WTC11 (cell line): ENCODE data around the gene ALOX15. TPM values are rescaled to one million over a fixed set of nuclear protein-coding genes. Genes with fewer than 3 reads are reported as not detected.

Experiments used
- ATAC-seq: fragments of 200-7000 bp; cut with Tn5 transposase; 2 replicates; pipeline ENCODE4 v1.10.0; 2021; ENCODE audit warnings: mild to moderate bottlenecking, moderate library complexity
- CTCF ChIA-PET: fragments of 300-600 bp; sonication (Branson Sonifier 250); formaldehyde crosslinking; loops from one replicate; lab custom pipeline; 2021; ENCODE audit warnings: antibody characterized with exemption; lab: Charles Lee
- POLR2A ChIA-PET: fragments of 350-600 bp; sonication (Branson Sonifier 250); formaldehyde crosslinking; loops from one replicate; lab custom pipeline; 2021; ENCODE audit warnings: antibody characterized with exemption; lab: Charles Lee
- DNase-seq: peaks from one replicate; pipeline ENCODE4 v3.0.0; 2021; ENCODE audit warnings: low spot score
- H3K27ac Mint-ChIP-seq: 2 replicates; pipeline ENCODE4 v1.8.0; 2021; ENCODE audit warnings: mixed read lengths
- H3K27me3 Mint-ChIP-seq: 2 replicates; pipeline ENCODE4 v1.8.0; 2021; ENCODE audit warnings: low read depth, mild to moderate bottlenecking, moderate library complexity, mixed read lengths
- H3K36me3 Mint-ChIP-seq: 2 replicates; pipeline ENCODE4 v1.8.0; 2021; ENCODE audit warnings: mixed read lengths
- H3K4me1 Mint-ChIP-seq: 2 replicates; pipeline ENCODE4 v1.8.0; 2022; ENCODE audit warnings: mixed read lengths
- H3K4me3 Mint-ChIP-seq: 2 replicates; pipeline ENCODE4 v1.8.0; 2021; ENCODE audit warnings: mild to moderate bottlenecking, moderate library complexity, mixed read lengths
- H3K9me3 Mint-ChIP-seq: 2 replicates; pipeline ENCODE4 v1.8.0; 2021; ENCODE audit warnings: mixed read lengths
- ATF1 ChIP-seq: sonication (generic); formaldehyde crosslinking; IDR thresholded peaks from 2 replicates; pipeline ENCODE4 v1.8.1; 2023; ENCODE audit warnings: mild to moderate bottlenecking, moderate library complexity, missing genetic modification reagents
- ELF4 ChIP-seq: sonication (generic); formaldehyde crosslinking; IDR thresholded peaks from 2 replicates; pipeline ENCODE4 v1.8.1; 2022; ENCODE audit warnings: low read depth, mild to moderate bottlenecking, moderate library complexity, missing genetic modification reagents
- ESRRA ChIP-seq: sonication (generic); formaldehyde crosslinking; IDR thresholded peaks from 2 replicates; pipeline ENCODE4 v1.8.1; 2022; ENCODE audit warnings: mild to moderate bottlenecking, missing genetic modification reagents, borderline replicate concordance
- ETV6 ChIP-seq: sonication (generic); formaldehyde crosslinking; IDR thresholded peaks from 2 replicates; pipeline ENCODE4 v1.8.1; 2022; ENCODE audit warnings: mild to moderate bottlenecking, missing genetic modification reagents
- FOXP4 ChIP-seq: sonication (generic); formaldehyde crosslinking; IDR thresholded peaks from 2 replicates; pipeline ENCODE4 v1.8.0; 2022; ENCODE audit warnings: mild to moderate bottlenecking, missing genetic modification reagents
- GRHL2 ChIP-seq: fragments of 250-450 bp; sonication (Bioruptor Pico); IDR thresholded peaks from 2 replicates; pipeline ENCODE4 v1.8.0; 2022; ENCODE audit warnings: mild to moderate bottlenecking, moderate library complexity; ENCODE audit not compliant: insufficient replicate concordance, severe bottlenecking
- JUN ChIP-seq: sonication (generic); formaldehyde crosslinking; IDR thresholded peaks from 2 replicates; pipeline ENCODE4 v1.8.0; 2023; ENCODE audit warnings: mild to moderate bottlenecking, missing genetic modification reagents
- MLX ChIP-seq: sonication (generic); formaldehyde crosslinking; IDR thresholded peaks from 2 replicates; pipeline ENCODE4 v1.8.1; 2023; ENCODE audit warnings: mild to moderate bottlenecking, missing genetic modification reagents, moderate library complexity
- NFYB ChIP-seq: sonication (generic); formaldehyde crosslinking; conservative IDR thresholded peaks from 2 replicates; pipeline ENCODE4 v1.8.0; 2022; ENCODE audit warnings: low read depth, missing genetic modification reagents
- OVOL2 ChIP-seq: fragments of 250-450 bp; sonication (Bioruptor Pico); IDR thresholded peaks from 2 replicates; pipeline ENCODE4 v1.9.0; 2021; ENCODE audit warnings: mild to moderate bottlenecking, borderline replicate concordance
- SMAD3 ChIP-seq: sonication (generic); formaldehyde crosslinking; IDR thresholded peaks from 2 replicates; pipeline ENCODE4 v1.8.0; 2022; ENCODE audit warnings: missing genetic modification reagents, mild to moderate bottlenecking, borderline replicate concordance
- SP1 ChIP-seq: sonication (generic); formaldehyde crosslinking; conservative IDR thresholded peaks from 2 replicates; pipeline ENCODE4 v1.8.1; 2022; ENCODE audit warnings: missing genetic modification reagents
- ZNF121 ChIP-seq: sonication (generic); formaldehyde crosslinking; IDR thresholded peaks from 2 replicates; pipeline ENCODE4 v1.8.0; 2023; ENCODE audit warnings: missing genetic modification reagents
- ZNF263 ChIP-seq: sonication (generic); formaldehyde crosslinking; IDR thresholded peaks from 2 replicates; pipeline ENCODE4 v1.8.1; 2022; ENCODE audit warnings: low read depth, mild to moderate bottlenecking, moderate library complexity, missing genetic modification reagents
- ZNF532 ChIP-seq: fragments of 250-450 bp; sonication (Bioruptor Pico); IDR thresholded peaks from 2 replicates; pipeline ENCODE4 v1.9.0; 2021; ENCODE audit warnings: mild to moderate bottlenecking, borderline replicate concordance
- total RNA-seq: library from RNA; stranded (reverse); gene quantifications from 3 replicates; pipeline ENCODE4 v1.2.3, GENCODE V29; 2021
- TF ChIP-seq, protein P1 (sequence below): sonication (generic); formaldehyde crosslinking; conservative IDR thresholded peaks from 2 replicates; pipeline ENCODE4 v1.8.1; 2023; ENCODE audit warnings: mild to moderate bottlenecking, low read depth, missing genetic modification reagents, moderate library complexity
- TF ChIP-seq, protein P2 (sequence below): sonication (generic); formaldehyde crosslinking; IDR thresholded peaks from 2 replicates; pipeline ENCODE4 v1.8.1; 2022; ENCODE audit warnings: mild to moderate bottlenecking, missing genetic modification reagents, moderate library complexity, borderline replicate concordance
- TF ChIP-seq, protein P3 (sequence below): sonication (generic); formaldehyde crosslinking; IDR thresholded peaks from 2 replicates; pipeline ENCODE4 v1.8.1; 2022; ENCODE audit warnings: low read depth, missing genetic modification reagents, borderline replicate concordance
- TF ChIP-seq, protein P4 (sequence below): sonication (generic); formaldehyde crosslinking; conservative IDR thresholded peaks from 2 replicates; pipeline ENCODE4 v1.8.1; 2022; ENCODE audit warnings: mild to moderate bottlenecking, missing genetic modification reagents

Gene ALOX15
- total RNA-seq, 1 experiment from 2014 or later: 0.50 TPM

GRCh38 chr17:4609761-4610160, 31.7 kb downstream of the ALOX15 start (continued):
- TF ChIP-seq, protein P1, sequence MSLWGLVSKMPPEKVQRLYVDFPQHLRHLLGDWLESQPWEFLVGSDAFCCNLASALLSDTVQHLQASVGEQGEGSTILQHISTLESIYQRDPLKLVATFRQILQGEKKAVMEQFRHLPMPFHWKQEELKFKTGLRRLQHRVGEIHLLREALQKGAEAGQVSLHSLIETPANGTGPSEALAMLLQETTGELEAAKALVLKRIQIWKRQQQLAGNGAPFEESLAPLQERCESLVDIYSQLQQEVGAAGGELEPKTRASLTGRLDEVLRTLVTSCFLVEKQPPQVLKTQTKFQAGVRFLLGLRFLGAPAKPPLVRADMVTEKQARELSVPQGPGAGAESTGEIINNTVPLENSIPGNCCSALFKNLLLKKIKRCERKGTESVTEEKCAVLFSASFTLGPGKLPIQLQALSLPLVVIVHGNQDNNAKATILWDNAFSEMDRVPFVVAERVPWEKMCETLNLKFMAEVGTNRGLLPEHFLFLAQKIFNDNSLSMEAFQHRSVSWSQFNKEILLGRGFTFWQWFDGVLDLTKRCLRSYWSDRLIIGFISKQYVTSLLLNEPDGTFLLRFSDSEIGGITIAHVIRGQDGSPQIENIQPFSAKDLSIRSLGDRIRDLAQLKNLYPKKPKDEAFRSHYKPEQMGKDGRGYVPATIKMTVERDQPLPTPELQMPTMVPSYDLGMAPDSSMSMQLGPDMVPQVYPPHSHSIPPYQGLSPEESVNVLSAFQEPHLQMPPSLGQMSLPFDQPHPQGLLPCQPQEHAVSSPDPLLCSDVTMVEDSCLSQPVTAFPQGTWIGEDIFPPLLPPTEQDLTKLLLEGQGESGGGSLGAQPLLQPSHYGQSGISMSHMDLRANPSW (CRISPR knock-in tag): no peak
- no peak for TF ChIP-seq NFYB (CRISPR knock-in tag)
- TF ChIP-seq OVOL2: no peak
- TF ChIP-seq ZNF263 (CRISPR knock-in tag): no peak
- TF ChIP-seq, all 79 proteins: peak for 0

- ATAC-seq: peak; percentile 44; the same call in 1 of the 2 replicates
- CTCF ChIA-PET: interaction anchor here (1.3 to 2.4 kb wide), 2 partner anchors 13 to 187 kb away, joined by 4 to 16 read pairs; no protein-coding TSS in a partner anchor
- H3K36me3 Mint-ChIP-seq: no peaks in the 10 kb centered on the region
Measured at GRCh38 chr17:4607773-4608187, 33.7 kb downstream of the ALOX15 start.

GRCh38 chr17:4607261-4607741, 34.2 kb downstream of the ALOX15 start:
- ChIA-PET POLR2A (no interaction called here), CTCF (interaction anchor here (1.0 to 2.4 kb wide), 3 partner anchors 12 to 187 kb away, joined by 3 to 16 read pairs (median 4); no protein-coding TSS in a partner anchor)
- Mint-ChIP-seq H3K4me3 (no peak overlapping the region), H3K27me3 (no peaks in the 10 kb centered on the region), H3K36me3 (no peaks in the 10 kb centered on the region), H3K27ac (peak overlapping the region; percentile 48; the same call in 1 of the 2 replicates), H3K4me1 (peaks cover 11% of the 10 kb centered on the region), H3K9me3 (no peaks in the 10 kb centered on the region)
- ATAC-seq (no peak), DNase-seq (no peak)
- TF ChIP-seq ATF1 (CRISPR knock-in tag) (no peak), NFYB (CRISPR knock-in tag) (no peak), ZNF121 (CRISPR knock-in tag) (no peak), SMAD3 (no peak), ZNF532 (CRISPR knock-in tag) (no peak), JUN (CRISPR knock-in tag) (no peak)
- TF ChIP-seq, protein P2, sequence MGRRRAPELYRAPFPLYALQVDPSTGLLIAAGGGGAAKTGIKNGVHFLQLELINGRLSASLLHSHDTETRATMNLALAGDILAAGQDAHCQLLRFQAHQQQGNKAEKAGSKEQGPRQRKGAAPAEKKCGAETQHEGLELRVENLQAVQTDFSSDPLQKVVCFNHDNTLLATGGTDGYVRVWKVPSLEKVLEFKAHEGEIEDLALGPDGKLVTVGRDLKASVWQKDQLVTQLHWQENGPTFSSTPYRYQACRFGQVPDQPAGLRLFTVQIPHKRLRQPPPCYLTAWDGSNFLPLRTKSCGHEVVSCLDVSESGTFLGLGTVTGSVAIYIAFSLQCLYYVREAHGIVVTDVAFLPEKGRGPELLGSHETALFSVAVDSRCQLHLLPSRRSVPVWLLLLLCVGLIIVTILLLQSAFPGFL (CRISPR knock-in tag): no peak
- TF ChIP-seq, protein P3, sequence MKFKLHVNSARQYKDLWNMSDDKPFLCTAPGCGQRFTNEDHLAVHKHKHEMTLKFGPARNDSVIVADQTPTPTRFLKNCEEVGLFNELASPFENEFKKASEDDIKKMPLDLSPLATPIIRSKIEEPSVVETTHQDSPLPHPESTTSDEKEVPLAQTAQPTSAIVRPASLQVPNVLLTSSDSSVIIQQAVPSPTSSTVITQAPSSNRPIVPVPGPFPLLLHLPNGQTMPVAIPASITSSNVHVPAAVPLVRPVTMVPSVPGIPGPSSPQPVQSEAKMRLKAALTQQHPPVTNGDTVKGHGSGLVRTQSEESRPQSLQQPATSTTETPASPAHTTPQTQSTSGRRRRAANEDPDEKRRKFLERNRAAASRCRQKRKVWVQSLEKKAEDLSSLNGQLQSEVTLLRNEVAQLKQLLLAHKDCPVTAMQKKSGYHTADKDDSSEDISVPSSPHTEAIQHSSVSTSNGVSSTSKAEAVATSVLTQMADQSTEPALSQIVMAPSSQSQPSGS (CRISPR knock-in tag): no peak
- TF ChIP-seq, protein P4, sequence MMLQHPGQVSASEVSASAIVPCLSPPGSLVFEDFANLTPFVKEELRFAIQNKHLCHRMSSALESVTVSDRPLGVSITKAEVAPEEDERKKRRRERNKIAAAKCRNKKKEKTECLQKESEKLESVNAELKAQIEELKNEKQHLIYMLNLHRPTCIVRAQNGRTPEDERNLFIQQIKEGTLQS (CRISPR knock-in tag): no peak

More at GRCh38 chr17:4607773-4608187, 33.7 kb downstream of the ALOX15 start:
- no peaks in the 10 kb centered on the region for H3K27me3 Mint-ChIP-seq
- no peaks in the 10 kb centered on the region for H3K9me3 Mint-ChIP-seq
- H3K4me1 Mint-ChIP-seq: peaks cover 11% of the 10 kb centered on the region
- H3K4me3 Mint-ChIP-seq: no peak overlapping the region
- TF ChIP-seq ESRRA: no peak
- TF ChIP-seq SP1: no peak
- TF ChIP-seq JUN (CRISPR knock-in tag): no peak
- TF ChIP-seq ETV6 (CRISPR knock-in tag): no peak
- no peak for TF ChIP-seq MLX (CRISPR knock-in tag)
- TF ChIP-seq GRHL2 (CRISPR knock-in tag): no peak
- no peak for TF ChIP-seq FOXP4
- no peak for TF ChIP-seq ELF4
- H3K27ac Mint-ChIP-seq: peak overlapping the region; percentile 48; the same call in 1 of the 2 replicates
- POLR2A ChIA-PET: no interaction called here
- no peak for DNase-seq
